Stimulated activated CD4-positive, alpha-beta T cell treated with anti-CD3 and anti-CD28 coated beads, Interleukin-2, amount 100 ng/mL, for 24 hours (primary cell): ENCODE data around the gene EIF4G1.

Experiments
- DNase-seq, 2 donors: peaks; one replicate each; pipeline ENCODE4 v3.0.0-alpha.2; 2020

EIF4G1 gene

GRCh38 chr3:184353546-184353941, 39.1 kb downstream of the EIF4G1 start:
- no peak for DNase-seq

GRCh38 chr3:184354121-184354728, 39.8 kb downstream of the EIF4G1 start:
- peak; percentile 77 to 78 for DNase-seq

- no peak for DNase-seq
These were observed 40.3 kb downstream of the EIF4G1 start for GRCh38 chr3:184354754-184355153.

- DNase-seq = no peak
These were observed 41.0 kb downstream of the EIF4G1 start for GRCh38 chr3:184355261-184356040.

- DNase-seq = no peak
These were observed 43.1 kb downstream of the EIF4G1 start for GRCh38 chr3:184357248-184358123.

- DNase-seq = no peak
These were observed 43.8 kb downstream of the EIF4G1 start for GRCh38 chr3:184358124-184358767.

- no peak for DNase-seq
These were observed 44.5 kb downstream of the EIF4G1 start for GRCh38 chr3:184358921-184359350.

- DNase-seq = no peak
These were observed 45.2 kb downstream of the EIF4G1 start for GRCh38 chr3:184359610-184360009.

- DNase-seq = no peak
These were observed 45.9 kb downstream of the EIF4G1 start for GRCh38 chr3:184360070-184360928.

GRCh38 chr3:184360929-184361531, 46.6 kb downstream of the EIF4G1 start:
- DNase-seq = no peak

GRCh38 chr3:184361532-184361931, 47.1 kb downstream of the EIF4G1 start, which contains the start of the genes CLCN2 and POLR2H:
Gene CLCN2 (minus strand): TSS chr3:184361605. CDS start chr3:184361479, 126 bp downstream.
Gene POLR2H (plus strand): TSS chr3:184361710. CDS start chr3:184363493, 1,783 bp downstream.
- peak; percentile 43 to 68 for DNase-seq

GRCh38 chr3:184361932-184362667, 47.7 kb downstream of the EIF4G1 start:
- DNase-seq = peak; percentile 62 to 63

- peak; percentile 94 to 96 for DNase-seq
These were observed 48.5 kb downstream of the EIF4G1 start for GRCh38 chr3:184362668-184363546.

- no peak for DNase-seq
These were observed 52.3 kb downstream of the EIF4G1 start for GRCh38 chr3:184366619-184367289.

GRCh38 chr3:184368116-184368515, 53.7 kb downstream of the EIF4G1 start:
- no peak for DNase-seq

GRCh38 chr3:184368586-184369183, 54.3 kb downstream of the EIF4G1 start:
- DNase-seq = no peak

- DNase-seq = peak; percentile 56 to 62
These were observed 57.2 kb downstream of the EIF4G1 start for GRCh38 chr3:184371570-184372018.

GRCh38 chr3:184372296-184372821, 58.0 kb downstream of the EIF4G1 start:
- no peak for DNase-seq
